ENCODE results near the gene HSD3B2.

Gene HSD3B2

DNA sequence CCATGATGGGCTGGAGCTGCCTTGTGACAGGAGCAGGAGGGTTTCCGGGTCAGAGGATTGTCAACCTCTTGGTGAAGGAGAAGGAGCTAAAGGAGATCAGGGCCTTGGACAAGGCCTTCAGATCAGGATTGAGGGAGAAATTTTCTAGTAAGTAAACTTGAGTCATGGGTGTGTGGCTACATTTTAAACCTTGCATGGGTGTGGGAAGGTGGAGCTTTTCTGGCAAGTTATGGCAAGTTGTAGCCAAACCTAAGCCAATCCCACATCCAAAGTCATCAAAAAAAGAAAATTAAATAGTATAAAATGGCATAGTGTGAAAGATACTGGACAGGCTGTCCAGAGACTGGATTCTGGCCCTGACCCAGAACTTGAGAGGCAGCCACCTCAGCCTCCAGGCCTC is 52.3 kb downstream of the HSD3B2 start:
- no peak for DNase-seq

DNA sequence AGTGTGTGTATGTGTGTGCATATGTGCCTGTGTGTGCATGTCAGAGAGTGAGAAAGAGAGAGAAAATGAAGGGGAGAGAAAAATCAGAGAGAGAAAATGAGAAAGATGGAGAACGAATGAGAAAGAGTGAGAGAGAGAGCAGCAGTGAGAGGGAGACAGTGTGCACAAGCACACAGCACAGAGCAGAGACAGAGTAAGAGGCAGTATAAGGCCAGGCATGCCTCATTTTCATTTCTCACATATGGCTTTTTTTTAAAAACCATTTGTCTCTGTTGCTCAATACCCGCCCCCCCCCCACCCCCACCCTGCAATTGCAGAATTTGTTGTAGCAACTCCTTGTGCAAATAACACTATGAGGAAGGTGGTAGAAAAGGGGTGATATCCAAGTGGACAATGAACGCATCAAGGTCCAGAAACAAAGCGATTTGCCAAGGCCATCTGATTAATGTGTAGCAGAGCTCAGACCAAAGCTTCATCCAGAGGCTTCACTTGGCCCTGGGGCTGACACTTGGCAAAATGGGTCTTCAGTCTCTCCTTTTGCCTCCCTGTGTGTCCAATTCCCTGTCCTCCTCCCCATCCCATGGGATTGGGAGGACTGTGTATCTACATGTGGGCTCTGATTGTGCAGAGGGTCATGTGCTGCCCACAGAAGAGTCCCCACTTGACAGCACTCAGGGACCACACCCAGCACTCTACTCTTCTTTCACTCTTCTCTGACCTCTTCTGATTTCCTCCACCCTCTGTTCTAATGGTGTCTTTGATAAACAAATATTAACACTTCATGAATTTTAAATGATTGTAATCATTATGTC is 53.1 kb downstream of the HSD3B2 start:
- no peak for DNase-seq

DNA sequence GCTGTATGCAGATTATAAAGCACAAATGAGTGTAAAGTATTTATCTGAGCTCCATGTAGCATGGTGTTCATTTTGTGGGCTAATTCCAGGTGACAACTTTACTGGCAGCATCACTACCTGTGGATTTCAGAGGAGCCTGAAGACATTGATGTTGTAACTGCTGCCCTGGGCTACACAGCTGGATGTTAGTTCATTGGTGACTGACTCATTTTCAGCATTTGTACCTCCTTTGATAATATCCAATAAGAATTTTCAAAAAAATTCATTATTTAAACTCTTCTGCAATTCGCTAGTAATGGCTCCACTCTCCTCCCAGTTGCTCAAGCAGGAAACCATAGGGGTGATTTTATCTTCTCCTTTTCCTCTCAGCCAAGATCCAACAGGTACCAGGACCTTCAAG is 54.8 kb downstream of the HSD3B2 start:
- no peak for DNase-seq

DNA sequence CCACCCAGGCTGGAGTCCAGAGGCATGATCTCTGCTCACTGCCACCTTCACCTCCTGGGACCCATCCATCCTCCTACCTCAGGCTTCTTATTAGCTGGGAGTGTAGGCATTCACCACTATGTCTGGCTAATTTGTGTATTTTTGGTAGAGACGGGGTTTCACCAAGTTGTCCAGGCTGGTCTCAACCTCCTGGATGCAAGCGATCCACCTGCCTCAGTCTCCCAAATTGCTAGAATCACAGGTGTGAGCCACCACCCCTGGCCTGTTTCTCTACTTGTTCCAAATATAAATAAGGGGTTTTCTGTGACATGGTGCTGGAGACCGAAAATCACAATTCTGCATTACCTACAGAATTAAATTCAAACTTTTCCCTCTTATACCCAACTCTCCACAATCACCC is 55.4 kb downstream of the HSD3B2 start:
- no peak for DNase-seq

DNA sequence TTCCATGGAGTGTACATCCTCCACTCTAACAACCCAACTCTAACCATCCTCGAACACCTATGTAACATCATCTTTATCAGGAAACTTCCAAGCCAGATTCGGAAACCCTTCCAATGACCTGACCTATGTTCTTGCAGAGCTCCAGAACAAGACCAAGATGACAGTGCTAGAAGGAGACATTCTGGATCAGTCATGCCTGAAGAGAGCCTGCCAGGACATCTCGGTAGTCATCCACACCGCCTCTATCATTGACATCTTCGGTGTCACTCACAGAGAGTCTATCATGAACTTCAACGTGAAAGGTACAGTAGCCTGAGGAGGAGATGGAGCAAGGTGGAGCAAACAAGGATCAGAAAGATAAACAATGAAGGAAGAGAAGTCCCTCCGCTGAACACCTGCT is 56.0 kb downstream of the HSD3B2 start:
- no peak for DNase-seq

DNA sequence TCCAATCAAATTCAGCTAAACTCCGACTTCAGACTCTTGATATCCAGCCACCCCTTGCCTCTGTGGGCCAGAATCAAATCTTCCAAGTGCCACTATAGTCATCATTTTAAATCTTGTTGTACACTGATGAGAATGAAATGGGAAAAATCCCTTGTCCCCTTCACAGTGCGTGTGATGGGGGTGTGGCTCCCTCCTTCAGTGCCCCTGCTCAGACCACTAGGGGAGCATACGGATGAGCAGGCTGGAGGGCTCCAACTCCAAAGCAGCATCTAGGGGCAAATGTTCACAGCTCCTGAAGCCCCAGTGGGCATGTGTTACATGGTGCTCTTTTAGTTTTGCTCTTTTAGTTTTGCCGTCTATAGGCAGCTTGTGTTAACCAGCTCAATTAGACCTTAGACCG is 56.6 kb downstream of the HSD3B2 start:
- no peak for DNase-seq

DNA sequence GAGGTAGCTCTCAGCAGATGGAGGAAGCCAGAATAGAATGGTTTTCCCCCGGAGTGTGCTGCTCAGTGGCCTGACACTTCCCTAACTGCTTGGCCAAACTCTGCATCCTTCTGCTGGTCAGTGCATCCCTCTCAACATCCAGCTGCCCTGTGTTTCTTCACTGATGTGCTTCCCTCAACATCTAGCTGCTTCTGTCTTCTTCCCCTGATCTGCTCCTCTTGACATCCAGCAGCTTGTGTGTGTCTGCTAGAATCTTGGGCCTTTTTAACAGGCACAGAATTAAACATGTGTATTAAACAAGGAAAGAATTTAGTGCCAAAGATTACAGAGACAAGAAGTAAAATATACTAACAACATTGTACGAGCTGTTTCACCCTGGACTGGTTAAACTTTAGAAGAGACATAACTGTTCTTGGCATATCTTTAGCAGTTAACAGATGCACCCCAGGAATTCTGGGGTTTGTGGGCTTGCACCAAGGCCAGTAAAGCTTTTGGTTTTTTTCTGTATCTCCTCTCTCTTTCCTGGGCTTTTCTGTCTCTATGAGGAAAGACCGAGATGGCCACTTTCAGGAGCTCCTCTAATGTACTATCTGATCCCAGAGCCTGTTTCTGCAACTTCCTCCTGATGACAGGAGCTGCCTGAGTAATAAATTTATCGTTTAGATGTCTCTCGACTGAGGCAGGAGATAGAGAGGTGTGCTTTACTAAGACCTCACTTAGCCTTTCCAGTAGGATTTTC is 57.3 kb downstream of the HSD3B2 start:
- no peak for DNase-seq

All from stimulated activated CD4-positive, alpha-beta T cell treated with anti-CD3 and anti-CD28 coated beads, Interleukin-2, amount 100 ng/mL, for 24 hours (primary cell).